NCI-H460 (cell line): ENCODE measurements around the gene ID4. TPM values are rescaled to one million over a fixed set of nuclear protein-coding genes. Genes with fewer than 3 reads are reported as not detected.

ENCODE experiments used
- DNase-seq: peaks from one replicate; pipeline ENCODE4 v3.0.0-alpha.2; 2016; ENCODE audit warnings: low read depth; ENCODE audit errors: extremely low read depth
- polyA plus RNA-seq: library from polyadenylated mRNA; depleted of rRNA; stranded (reverse); fragments of >200 nt; gene quantifications from 2 replicates; pipeline ENCODE4 v1.2.3, GENCODE V29; 2014; cell fraction: nucleus; rRNA removed
- total RNA-seq: library from RNA; depleted of rRNA; stranded (reverse); fragments of >200 nt; shearing (Covaris generic); gene quantifications from 2 replicates; pipeline ENCODE4 v1.2.3, GENCODE V29; 2014; rRNA removed

ID4 gene, protein sequence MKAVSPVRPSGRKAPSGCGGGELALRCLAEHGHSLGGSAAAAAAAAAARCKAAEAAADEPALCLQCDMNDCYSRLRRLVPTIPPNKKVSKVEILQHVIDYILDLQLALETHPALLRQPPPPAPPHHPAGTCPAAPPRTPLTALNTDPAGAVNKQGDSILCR
- total RNA-seq: 0.57 TPM in 1 of 2 replicates, not detected in the other
- polyA plus RNA-seq: 0.13 and 0.35 TPM in 2 replicates

DNA sequence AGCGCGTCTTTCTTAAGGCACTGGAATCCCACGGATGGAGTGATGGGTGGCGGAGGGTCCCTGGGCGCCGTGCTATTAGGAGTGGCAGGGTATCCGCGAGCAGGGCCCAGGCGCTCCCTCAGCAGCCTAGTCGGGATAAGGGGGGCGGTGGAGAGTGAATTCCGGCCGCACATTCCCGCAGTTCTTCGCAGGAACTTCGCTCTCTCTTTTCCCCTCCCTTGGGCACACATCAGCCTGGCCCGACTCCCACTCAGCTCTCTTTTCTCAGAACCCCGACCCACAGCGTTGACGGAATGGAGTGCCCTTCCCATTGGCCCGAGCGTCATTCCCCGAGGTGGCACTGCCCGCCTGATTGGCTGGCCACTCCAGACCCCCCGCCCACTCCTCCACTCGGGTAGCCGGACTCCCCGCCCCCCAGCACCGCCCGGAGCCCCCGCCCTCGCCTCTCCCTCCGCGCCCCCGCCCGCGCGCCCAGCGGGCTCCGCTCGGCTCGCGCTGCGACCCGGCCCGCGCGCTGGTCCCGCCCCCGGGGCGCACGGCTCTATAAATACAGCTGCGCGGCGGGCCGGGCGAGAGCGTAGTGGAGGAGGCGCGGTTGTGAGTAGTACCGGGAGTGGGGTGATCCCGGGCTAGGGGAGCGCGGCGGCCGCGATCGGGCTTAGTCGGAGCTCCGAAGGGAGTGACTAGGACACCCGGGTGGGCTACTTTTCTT lies at the start of gene ID4:
ID4 (plus strand) TSS at position 572 of the 712 bp plus-strand sequence. CDS start 385 bp downstream, outside the sequence.
- no peak for DNase-seq

DNA sequence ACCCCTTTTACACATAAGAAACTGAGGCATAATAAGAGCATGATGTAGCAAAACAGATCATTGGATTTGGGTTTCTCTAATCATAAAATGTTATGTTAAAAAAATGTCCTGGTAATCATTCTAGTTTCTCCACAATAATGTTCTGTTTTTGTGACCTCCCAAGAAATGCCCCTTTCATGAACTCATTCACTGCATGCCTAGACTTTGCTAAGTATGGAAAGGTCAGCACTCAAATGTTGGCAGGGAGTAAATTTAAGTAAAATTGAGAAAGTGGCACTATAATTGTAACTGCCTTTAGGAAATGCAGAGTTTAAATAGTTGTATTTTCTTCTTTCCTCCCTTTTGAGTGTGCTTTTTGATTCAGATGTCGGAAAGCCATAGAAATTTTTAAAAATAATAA lies 48.5 kb upstream of the ID4 start:
- DNase-seq: no peak

DNA sequence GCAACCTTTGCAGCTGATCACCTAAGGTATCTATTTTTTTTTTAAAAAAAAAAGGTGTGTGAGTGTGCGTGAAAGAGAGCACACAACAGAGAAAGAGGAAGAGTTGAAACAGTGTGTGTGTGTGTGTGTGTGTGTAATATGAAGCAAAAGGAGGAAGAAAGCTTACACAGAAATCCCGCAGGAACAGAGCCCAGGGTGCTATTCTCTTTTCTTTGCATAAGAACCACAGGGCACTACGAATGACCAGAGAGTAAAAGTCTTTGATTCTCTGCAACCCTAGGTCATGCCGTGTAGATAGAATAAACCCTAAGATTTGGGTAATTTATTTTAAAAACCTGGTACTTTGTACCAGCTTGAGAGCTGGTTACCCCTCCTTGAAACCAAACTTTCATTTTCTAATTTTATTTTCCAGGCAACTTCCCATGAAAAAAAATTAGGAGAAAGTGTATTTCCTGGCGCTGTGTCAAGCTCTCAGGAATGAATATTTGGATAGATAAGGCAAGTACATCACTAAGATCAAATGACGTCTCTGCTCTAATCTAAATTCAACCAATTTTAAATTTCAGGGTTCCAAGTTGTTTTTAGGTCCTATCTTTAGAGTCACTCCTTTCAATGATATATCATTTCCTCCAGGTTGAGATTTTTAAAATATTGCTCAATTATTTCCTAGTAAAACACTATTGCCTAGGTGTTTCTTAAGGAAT lies 47.9 kb upstream of the ID4 start:
- DNase-seq: no peak

DNA sequence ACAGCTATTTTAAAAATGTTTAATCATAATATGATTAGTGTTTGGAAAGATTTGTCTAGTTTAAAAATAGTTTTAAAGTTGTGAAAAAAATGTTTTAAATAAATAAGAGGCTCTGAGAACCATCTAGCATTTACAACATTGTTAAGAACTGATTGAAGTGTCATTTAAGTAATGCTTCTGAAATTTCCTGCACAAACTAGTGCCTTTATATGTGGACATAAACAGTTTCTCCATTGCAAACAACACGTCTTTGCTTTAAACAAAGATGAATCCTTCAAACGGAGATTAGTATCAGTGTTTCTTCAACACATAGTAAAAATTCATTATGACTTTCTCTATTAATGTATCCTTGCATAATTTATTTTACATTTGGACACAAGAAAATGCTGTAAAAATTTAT lies 45.9 kb upstream of the ID4 start:
- no peak for DNase-seq

DNA sequence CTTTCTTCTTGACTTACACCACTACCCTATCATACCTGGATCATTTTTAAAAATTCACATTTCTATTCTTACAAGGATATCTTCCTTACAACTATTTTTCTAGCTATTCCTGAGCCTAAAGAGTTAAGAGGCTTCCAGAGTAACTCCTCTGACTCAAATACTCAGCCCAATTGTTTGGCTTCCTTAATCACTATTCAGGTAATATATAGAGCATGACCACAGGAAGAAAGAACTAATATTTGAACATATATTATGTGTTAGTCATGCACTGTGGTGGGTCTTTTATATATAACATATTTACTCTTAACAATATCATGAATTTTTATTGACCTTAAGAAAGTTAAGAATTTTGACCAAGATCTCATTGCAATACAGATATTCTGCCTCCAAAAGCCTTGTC lies 42.0 kb upstream of the ID4 start:
- DNase-seq: no peak

DNA sequence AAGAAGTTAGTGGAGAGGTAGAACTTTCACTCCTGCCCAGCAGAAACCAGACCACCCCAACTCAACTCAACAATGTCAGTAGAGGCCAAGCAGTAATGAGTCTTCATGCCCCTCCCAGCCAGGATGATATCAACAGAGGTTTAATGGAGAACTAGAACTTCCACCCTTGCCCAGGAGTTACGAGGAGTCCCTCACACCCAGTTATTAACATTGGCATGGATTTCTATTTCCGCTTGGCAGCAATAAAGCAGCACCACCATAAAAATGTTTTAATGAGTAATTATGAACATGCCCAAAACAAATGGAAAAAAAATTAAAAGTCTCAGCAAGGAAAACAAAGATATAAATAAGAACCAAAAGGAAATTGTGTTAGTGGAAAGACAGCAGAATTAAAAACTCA lies 40.7 kb upstream of the ID4 start:
- no peak for DNase-seq

DNA sequence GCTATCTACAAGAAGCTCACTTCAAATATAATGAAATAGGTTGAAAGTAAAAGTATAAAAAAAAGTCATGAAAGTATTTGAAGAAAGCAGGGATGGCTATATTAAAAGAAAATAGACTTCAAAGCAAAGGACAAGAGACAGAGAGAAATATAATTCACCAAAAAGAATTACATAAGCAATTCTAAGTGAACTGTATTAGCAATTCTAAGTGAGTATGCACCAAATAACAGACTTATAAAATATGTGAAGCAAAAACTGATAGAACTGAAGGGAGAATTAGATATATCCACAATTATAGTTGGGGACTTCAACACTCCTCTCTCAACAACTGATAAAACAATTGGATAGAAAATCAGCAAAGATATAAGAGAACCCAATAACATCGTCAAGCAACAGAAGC lies 38.8 kb upstream of the ID4 start:
- no peak for DNase-seq

DNA sequence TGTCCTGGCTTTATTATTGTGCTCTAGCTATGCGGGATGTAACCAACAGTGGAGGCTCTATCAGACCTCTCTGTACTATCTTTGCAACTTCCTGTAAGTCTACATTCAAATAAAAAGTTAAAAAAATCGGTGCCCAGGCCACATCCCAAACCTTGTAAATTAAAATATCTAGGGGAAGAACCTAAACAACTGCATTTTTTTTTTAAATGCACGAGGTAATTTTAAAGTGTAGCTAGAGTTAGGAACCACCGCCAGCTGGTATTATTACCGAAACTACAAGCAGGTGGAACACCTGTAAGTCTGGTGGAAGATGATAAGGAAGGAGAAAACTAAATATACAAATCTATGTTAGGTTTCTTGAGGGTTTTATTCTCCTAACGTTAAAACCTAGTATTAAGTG lies 34.5 kb upstream of the ID4 start:
- no peak for DNase-seq

DNA sequence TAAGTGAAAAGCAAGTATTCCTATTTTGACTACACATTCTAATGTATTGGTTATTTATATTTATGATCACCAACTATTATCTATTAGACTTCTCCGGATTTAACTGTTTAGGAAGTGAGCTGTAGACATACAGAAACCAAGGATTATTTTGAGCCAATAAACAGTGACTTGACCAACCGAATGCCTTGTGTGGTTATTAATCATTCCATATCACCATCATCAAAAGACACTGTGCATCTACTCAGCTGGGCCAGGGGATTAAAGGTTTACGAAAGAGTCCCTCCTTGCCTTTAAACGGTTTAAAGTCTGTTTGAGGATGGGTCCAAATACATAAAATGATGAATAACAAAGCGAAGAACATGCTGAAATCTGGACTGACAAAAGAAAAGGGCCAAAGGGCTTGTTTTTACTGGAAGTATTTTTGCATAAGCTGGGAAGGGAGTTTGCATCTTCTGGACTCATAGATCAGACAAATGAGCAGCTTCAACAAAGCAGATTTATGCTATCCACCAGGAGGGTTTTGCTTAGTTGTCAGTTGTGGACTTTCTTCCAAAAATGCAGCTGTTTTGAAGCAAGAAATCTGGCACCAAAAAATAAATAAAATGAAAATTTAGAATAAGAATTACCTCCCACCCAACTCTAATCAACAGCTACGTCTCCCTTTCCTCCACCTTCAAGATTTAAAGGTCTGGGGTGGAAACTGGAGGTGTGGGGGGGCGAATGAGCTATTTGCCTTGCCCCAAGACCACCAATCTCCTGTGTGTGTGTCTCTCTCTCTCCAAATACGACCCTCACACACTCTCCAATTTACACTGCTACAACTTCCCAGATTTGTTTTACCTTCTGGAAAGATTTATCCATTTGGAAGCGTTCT lies 33.6 kb upstream of the ID4 start:
- no peak for DNase-seq

DNA sequence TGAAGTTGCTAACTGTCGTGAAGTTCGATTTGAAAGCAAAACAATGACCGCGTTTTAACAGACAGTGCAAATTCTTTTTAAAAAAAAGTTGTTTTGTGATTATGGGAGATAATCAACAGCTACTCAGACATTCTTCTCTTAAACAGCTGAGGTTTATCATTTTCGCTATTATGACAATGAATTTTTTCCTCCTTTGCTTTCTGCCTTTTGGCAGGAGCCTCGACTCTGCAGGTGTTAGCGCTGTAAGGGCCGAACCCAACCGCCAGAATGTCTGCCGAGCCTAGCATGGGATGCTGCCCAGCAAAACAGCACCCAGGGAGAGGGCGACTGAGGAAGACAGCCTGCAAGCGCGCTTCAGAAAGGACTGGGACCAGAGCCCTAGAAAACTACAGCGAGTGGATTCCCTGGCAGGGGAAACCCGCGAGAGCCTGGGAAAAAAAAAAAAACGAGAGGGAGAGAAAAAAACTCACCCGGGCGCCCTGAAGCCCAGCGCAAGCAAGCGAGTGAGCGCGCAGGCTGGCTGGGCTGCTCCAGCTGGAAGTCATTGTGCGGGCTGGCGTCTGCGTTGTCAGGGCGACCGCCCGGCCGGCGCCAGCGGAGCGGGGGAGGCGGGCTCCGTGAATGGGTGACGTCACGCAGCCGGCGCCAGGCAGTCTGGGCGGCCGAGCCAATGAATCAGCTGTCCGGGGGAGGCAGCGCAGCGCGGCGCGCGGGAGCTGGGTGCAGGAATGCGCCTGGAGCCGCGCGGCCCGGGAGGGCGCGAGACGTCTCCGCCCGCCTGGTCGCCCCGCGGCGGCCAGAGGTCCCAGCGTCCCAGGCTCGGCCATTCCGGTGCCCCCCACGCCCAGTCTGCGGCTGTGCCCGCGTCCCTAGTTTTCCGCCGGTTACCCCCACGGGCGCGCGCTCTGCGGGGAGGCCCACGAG lies 32.7 kb upstream of the ID4 start:
- DNase-seq: peak; percentile 85

DNA sequence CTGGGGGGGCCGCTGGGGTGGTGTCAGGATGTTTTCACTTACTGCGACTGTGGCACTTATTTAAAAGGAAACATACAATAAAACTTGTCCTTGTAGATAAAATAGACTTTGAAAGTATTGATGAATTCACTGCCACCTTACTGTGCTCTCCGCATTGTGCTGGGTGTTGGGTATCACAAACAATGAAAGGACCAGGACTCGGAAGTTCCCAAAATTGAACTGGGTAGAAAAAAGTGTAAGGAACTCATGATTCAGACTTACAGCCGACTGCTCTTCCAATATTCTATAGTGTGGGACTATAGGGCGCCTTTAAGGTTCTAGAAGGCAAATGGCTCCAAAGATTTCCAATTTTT lies 32.1 kb upstream of the ID4 start:
- no peak for DNase-seq

DNA sequence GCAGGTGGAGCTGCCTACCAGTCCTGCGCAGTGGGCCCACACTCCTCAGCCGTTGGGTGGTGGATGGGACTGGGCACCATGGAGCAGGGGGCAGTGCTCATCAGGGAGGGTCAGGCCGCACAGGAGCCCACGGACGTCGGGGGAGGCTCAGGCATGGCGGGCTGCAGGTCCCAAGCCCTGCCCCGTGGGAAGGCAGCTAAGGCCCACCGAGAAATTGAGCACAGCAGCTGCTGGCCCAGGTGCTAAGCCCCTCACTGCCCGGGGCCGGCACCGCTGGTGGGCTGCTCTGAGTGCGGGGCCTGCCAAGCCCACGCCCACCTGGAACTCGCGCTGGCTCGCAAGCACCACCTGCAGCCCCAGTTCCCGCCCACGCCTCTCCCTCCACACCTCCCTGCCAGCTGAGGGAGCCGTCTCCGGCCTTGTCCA lies 30.2 kb upstream of the ID4 start:
- DNase-seq: no peak

DNA sequence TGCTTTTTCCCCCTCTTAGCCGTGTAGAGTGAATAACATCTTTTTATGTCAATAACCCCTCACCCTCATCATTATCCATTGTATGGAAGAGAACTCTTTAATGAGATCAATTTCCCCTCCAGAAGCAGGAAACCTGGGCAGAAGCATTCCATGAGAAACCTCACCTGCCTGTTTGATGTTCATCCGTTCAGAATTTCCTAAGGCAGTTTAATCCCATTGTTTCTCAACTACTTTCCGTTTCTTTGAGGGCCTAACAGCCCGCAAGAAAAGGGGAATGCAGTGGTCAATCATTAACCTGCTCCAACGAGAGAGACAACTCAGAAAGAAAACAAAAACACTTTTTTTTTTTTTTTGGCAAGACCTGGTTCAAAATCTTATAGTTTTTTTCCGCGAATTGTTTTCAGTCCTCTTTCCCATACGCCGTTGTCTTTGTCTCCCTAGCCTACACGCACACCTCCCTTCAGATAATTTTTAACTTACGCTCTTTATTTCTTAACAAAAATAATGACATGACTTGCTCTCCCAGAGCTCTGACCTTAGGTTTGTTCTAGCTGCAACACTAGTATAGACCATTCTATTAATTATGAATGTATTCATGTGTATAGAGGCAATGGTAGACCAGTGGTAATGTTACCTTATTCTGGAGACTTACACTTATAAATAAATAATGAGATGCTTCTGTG lies 25.6 kb upstream of the ID4 start:
- no peak for DNase-seq

DNA sequence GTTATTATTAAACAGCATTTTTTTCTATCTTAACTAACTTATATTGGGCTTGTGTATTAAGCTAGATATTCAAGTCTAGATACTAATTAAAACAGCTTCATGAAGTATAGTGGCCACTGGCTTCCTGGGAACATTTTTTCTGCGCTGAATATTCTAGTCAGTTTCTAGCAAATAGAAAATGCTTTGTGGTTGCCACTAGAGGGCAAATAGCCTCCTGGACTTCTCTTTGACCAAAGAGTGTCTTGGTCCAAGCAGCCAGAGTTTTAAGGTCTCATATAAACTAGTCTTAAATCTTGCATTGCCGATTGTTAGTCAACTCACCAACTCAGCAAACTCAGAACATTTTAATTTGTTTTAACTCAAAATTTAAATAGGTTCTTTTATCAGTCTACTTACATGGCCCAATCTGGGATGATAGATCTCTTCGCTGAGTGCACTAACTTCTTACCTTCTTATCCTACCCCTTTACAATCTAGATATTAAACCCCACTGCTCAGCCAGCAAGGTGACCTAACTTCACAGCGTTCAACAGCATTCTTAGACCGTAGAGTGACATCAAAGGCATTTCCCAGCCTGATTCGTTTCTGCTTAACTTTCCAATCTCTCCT lies 24.6 kb upstream of the ID4 start:
- peak; percentile 30 for DNase-seq

DNA sequence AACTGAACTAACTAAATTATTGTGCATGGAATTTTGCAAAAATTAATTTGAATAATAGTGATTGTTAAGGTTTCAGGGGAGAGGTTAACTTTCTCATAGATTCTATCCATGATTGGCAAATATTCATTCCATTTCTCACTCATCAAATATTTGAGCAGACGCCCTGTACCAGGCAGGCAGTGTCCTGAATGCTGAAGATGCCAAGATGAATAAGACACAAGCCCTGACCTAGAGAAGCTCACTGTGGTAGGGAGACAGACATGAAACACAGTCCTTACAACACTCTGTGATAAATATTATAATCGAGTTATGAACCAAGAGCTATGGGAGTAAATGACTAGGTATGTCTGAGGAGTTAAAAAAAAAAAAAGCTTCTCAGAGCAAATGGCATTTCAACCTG lies 18.4 kb upstream of the ID4 start:
- DNase-seq: no peak

DNA sequence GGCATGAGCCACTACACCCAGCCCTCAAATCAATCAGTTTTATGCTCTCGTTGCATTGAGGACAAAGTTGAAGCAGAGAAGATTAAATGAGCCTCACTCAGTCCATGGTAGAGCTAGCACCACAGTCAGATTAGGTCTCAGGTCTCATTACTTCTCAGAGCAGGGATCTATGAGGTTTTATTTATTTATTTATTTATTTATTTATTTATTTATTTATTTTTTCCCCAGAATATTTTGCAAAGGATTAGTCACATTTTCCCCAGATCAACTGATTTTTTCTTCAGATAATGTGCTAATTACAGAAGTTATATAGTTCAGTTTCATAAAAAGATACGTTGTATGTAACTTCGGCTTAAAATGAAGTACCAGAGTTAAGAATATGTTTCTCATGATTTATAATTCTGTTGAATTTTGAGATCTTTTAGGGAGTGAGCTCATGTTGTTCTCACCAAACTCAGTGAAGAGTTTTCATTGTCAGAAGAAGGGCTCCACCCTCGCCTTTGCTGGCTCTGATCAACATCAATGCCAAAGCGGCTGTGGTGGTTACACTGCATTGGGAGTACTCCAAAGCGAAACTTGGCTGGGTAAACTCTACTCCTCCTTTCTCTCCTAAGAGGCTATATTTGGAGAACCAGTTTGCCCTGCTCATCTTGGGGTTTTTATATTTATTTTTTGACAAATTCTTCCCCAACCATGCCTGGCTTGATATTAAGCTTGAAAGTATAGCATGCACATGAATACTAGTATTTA lies 12.9 kb upstream of the ID4 start:
- DNase-seq: no peak

DNA sequence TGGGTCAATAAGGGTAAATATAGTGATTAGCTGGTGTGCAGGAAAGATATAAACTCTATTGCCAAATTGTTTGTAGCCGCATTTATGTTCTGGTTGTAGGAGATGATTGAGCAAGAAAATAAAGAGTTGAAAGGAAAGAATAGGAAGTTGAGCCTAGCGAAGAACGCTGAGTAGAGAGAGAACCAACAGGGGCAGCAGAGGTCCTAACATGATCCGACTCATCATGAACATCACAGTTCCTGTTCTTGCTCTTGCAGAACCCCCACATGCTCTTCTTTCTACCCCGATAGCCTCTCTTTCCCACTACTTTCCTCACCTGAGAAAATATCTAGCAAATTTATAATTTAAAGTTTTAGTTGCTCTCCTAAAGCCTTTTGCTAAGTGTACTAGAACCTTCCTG lies 9.9 kb upstream of the ID4 start:
- DNase-seq: no peak

DNA sequence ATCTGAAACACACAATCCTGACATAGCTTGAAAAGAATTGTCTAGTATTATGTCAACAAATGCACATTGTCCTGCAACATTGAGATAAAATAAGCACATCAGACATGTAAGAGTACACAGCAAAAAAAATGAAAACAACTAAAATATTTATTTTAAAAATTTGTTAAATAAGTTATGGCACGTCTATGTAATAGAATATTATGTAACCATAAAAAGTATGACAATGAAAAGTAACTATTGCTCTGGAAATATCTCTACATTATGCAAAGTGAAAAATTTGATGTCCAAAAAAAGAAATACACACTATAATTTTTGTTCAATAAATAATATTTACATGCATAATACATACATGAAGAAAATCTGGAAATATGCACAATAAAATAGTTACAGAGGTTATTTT lies 9.3 kb upstream of the ID4 start:
- DNase-seq: no peak
